Esophagus squamous epithelium (tissue), 4 donors: Measurements from ENCODE around the gene ADORA2A.

Experiments
- CTCF ChIP-seq, 6 experiments: fragments of 450-650 bp in 4 of 6; fragments of 200-600 bp in 2 of 6; sonication (generic) in 2 of 6; IDR thresholded peaks; one replicate each; pipeline ENCODE4 v1.5.1; 2016 to 2019; ENCODE audit warnings: antibody characterized with exemption in 6 of 6, mild to moderate bottlenecking in 4 of 6, moderate library complexity in 4 of 6
- POLR2A ChIP-seq, 4 donors: fragments of 450-650 bp; IDR thresholded peaks; one replicate each; pipeline ENCODE4 v1.6.1; 2017; ENCODE audit warnings: antibody characterized with exemption in 4 of 4, mild to moderate bottlenecking in 4 of 4, moderate library complexity in 3 of 4

- TF ChIP-seq CTCF (IDR thresholded peaks at IDR 0.05) (no peak), POLR2A (IDR thresholded peaks at IDR 0.05) (no peak)
These were observed 4.1 kb downstream of the ADORA2A start for GRCh38 chr22:24431309-24432034.
